ENCODE measurements around the gene SOCS7. TPM values are rescaled to one million over a fixed set of nuclear protein-coding genes. Genes with fewer than 3 reads are reported as not detected.

SOCS7 gene
- total and polyA plus RNA-seq, 2 donors (not counting 1 experiment from before 2014, with no cell fraction given), result 4.8 to 9.4 TPM

DNA sequence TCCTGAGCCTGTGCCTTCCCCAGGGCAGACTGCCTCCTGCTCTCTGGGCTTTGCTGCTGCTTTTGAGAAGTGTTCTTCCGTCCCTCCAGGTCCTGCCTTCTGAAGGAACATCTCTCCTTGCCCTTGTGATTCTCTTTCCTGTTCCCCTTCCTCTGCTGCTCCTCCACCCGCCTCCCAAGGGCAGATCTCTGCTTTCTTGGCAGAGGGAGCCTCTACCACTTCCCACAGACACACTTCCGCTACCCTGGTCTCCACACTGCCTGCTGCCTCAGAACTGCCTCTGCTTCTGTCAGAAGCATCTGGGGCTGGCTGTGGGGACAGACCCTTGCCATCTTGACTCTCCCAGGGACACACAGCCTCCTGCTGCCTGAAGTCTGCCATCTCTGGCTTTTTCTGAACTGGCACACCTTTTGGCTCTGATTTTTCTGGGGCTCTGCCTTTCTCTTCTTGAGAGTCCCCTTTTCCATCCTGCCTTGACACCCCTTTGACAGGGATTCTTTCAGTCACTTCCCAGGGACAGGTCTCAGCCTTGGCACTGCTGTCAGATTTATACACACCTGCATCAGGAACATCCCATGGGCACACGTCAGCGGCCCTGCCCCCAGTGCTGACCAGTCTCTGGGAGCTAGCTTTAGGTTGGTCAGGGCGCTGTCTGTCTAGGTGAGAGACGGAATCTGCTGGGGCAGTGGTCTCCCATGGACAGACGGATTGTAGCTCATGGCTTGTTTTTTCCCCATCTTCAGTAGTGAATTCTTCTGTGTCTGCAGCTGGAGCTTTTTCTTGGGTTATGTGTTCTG lies 24.4 kb upstream of the SOCS7 start:
- Histone ChIP-seq H2AFZ (ENCODE audit: low read length) (no peak overlapping the region), H3K36me3 (ENCODE audit: control insufficient read depth, insufficient read depth, low read length) (peaks cover 1% of the 10 kb centered on the region), H3K79me2 (ENCODE audit: control insufficient read depth, insufficient read depth, low read length) (no peaks in the 10 kb centered on the region), H3K4me3 (replicated peaks in 1 of 4; ENCODE audit: control extremely low read depth in 1 of 4, insufficient read depth in 1 of 4, low read depth in 3 of 4, low read length in 4 of 4) (no peak overlapping the region), H3K9ac (ENCODE audit: insufficient read depth, low read length) (no peak overlapping the region), H3K27ac (ENCODE audit: insufficient read depth, low read length) (no peak overlapping the region), H3K27me3 (ENCODE audit: control insufficient read depth, insufficient read depth, low read length) (peaks cover 13% of the 10 kb centered on the region), H3K4me2 (ENCODE audit: extremely low read depth, insufficient read depth, low read length) (no peak overlapping the region), H4K20me1 (ENCODE audit: control insufficient read depth, extremely low read depth, insufficient read depth, low read length) (no peaks in the 10 kb centered on the region), H3K4me1 (ENCODE audit: control insufficient read depth, extremely low read depth, insufficient read depth, low read length) (peaks cover 7% of the 10 kb centered on the region), H3K9me3 (ENCODE audit: control insufficient read depth, insufficient read depth, low read depth, low read length) (no peaks in the 10 kb centered on the region)
- no peak for DNase-seq (ENCODE audit: low read depth in 2 of 2)
- TF ChIP-seq EZH2 (IDR thresholded peaks at IDR 0.05; ENCODE audit: low read length, missing control alignments), result no peak
- TF ChIP-seq, protein P1, sequence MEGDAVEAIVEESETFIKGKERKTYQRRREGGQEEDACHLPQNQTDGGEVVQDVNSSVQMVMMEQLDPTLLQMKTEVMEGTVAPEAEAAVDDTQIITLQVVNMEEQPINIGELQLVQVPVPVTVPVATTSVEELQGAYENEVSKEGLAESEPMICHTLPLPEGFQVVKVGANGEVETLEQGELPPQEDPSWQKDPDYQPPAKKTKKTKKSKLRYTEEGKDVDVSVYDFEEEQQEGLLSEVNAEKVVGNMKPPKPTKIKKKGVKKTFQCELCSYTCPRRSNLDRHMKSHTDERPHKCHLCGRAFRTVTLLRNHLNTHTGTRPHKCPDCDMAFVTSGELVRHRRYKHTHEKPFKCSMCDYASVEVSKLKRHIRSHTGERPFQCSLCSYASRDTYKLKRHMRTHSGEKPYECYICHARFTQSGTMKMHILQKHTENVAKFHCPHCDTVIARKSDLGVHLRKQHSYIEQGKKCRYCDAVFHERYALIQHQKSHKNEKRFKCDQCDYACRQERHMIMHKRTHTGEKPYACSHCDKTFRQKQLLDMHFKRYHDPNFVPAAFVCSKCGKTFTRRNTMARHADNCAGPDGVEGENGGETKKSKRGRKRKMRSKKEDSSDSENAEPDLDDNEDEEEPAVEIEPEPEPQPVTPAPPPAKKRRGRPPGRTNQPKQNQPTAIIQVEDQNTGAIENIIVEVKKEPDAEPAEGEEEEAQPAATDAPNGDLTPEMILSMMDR (conservative IDR thresholded peaks at IDR 0.05 in 1 of 2, IDR thresholded peaks at IDR 0.05 in 1 of 2; ENCODE audit: low read depth in 1 of 2, low read length in 2 of 2), result no peak

DNA sequence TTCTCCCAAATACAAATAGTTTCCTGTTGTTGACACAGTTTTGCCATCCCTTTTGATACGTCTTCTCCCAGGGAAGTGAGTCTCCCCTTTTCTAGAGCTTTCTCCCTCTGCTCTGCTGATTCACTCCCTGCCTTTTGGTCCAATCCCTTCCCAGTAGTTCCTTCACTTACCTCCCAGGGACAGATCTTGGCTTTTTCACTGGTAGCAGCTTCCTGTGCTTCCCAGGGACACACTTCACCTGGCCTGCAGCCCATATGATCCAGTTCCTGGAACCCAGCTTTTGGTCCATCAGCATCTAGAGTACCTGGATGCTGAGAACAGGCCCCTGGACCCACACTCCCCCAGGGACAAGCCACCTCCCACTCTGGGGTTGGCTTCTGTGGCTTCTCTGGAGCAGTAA lies 23.7 kb upstream of the SOCS7 start:
- Histone ChIP-seq H3K36me3 (ENCODE audit: control insufficient read depth, insufficient read depth, low read length) (no peaks in the 10 kb centered on the region), H3K9me3 (ENCODE audit: control insufficient read depth, insufficient read depth, low read depth, low read length) (no peaks in the 10 kb centered on the region), H3K27me3 (ENCODE audit: control insufficient read depth, insufficient read depth, low read length) (peaks cover 15% of the 10 kb centered on the region), H3K4me1 (ENCODE audit: control insufficient read depth, extremely low read depth, insufficient read depth, low read length) (peaks cover 2% of the 10 kb centered on the region), H3K79me2 (ENCODE audit: control insufficient read depth, insufficient read depth, low read length) (no peaks in the 10 kb centered on the region), H2AFZ (ENCODE audit: low read length) (no peak overlapping the region), H3K27ac (ENCODE audit: insufficient read depth, low read length) (no peak overlapping the region), H3K9ac (ENCODE audit: insufficient read depth, low read length) (no peak overlapping the region), H3K4me3 (replicated peaks in 1 of 4; ENCODE audit: control extremely low read depth in 1 of 4, insufficient read depth in 1 of 4, low read depth in 3 of 4, low read length in 4 of 4) (no peak overlapping the region), H3K4me2 (ENCODE audit: extremely low read depth, insufficient read depth, low read length) (no peak overlapping the region), H4K20me1 (ENCODE audit: control insufficient read depth, extremely low read depth, insufficient read depth, low read length) (no peaks in the 10 kb centered on the region)
- TF ChIP-seq, protein P1 (conservative IDR thresholded peaks at IDR 0.05 in 1 of 2, IDR thresholded peaks at IDR 0.05 in 1 of 2; ENCODE audit: low read depth in 1 of 2, low read length in 2 of 2), result no peak
- no peak for TF ChIP-seq EZH2 (IDR thresholded peaks at IDR 0.05; ENCODE audit: low read length, missing control alignments)
- no peak for DNase-seq (ENCODE audit: low read depth in 2 of 2)

DNA sequence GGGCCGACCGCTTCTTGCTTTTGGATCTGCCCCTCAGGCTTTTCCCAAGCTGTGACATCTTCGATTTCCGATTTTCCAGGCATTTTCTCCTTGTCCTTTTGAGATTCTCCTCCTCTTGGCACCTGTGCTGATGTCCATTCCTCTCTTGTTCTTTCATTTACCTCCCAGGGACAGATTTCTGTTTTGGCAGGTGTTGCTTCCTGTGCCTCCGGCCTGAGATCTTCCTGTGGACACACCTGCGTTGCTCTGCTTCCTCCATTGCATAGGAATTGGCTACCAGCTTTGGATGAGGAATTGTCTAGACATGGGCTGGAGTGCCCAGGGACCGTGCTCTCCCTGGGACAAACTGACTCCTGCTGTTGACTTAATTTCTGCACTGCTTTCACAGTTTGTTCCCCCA lies 23.0 kb upstream of the SOCS7 start:
- no peak overlapping the region for H3K27ac ChIP-seq (ENCODE audit: insufficient read depth, low read length)
- no peak for DNase-seq (ENCODE audit: low read depth in 2 of 2)
- H3K4me1 ChIP-seq (ENCODE audit: control insufficient read depth, extremely low read depth, insufficient read depth, low read length), result peaks cover 2% of the 10 kb centered on the region
- no peaks in the 10 kb centered on the region for H4K20me1 ChIP-seq (ENCODE audit: control insufficient read depth, extremely low read depth, insufficient read depth, low read length)
- no peaks in the 10 kb centered on the region for H3K9me3 ChIP-seq (ENCODE audit: control insufficient read depth, insufficient read depth, low read depth, low read length)
- no peak overlapping the region for H3K4me2 ChIP-seq (ENCODE audit: extremely low read depth, insufficient read depth, low read length)
- no peaks in the 10 kb centered on the region for H3K36me3 ChIP-seq (ENCODE audit: control insufficient read depth, insufficient read depth, low read length)
- no peak overlapping the region for H3K4me3 ChIP-seq (replicated peaks in 1 of 4; ENCODE audit: control extremely low read depth in 1 of 4, insufficient read depth in 1 of 4, low read depth in 3 of 4, low read length in 4 of 4)
- no peaks in the 10 kb centered on the region for H3K79me2 ChIP-seq (ENCODE audit: control insufficient read depth, insufficient read depth, low read length)
- H3K27me3 ChIP-seq (ENCODE audit: control insufficient read depth, insufficient read depth, low read length), result peaks cover 16% of the 10 kb centered on the region
- no peak for TF ChIP-seq EZH2 (IDR thresholded peaks at IDR 0.05; ENCODE audit: low read length, missing control alignments)
- TF ChIP-seq, protein P1 (conservative IDR thresholded peaks at IDR 0.05 in 1 of 2, IDR thresholded peaks at IDR 0.05 in 1 of 2; ENCODE audit: low read depth in 1 of 2, low read length in 2 of 2), result no peak
- H3K9ac ChIP-seq (ENCODE audit: insufficient read depth, low read length), result no peak overlapping the region
- H2AFZ ChIP-seq (ENCODE audit: low read length), result no peak overlapping the region
